ENCODE data around the gene THAP10. TPM values are rescaled to one million over a fixed set of nuclear protein-coding genes. Genes with fewer than 3 reads are reported as not detected.

THAP10 gene
- total RNA-seq, 1 donor from 2014 or later: 2.7 TPM

GRCh38 chr15:70880781-70881180, 11.5 kb downstream of the THAP10 start:
- DNase-seq (ENCODE audit: extremely low spot score in 2 of 2): no peak
- H3K36me3 ChIP-seq: no peaks in the 10 kb centered on the region
- H3K27ac ChIP-seq: no peak overlapping the region
- intact Hi-C loops (cut with DNase I): no loop called here
- no peaks in the 10 kb centered on the region for H3K9me3 ChIP-seq
- no peaks in the 10 kb centered on the region for H3K27me3 ChIP-seq
- no peak overlapping the region for H3K4me3 ChIP-seq
- H3K4me1 ChIP-seq: no peaks in the 10 kb centered on the region
- TF ChIP-seq CTCF (IDR thresholded peaks at IDR 0.05) (no peak), POLR2AphosphoS5 (IDR thresholded peaks at IDR 0.05; ENCODE audit: insufficient read depth in 1 of 2, low read depth in 1 of 2) (no peak), POLR2A (IDR thresholded peaks at IDR 0.05) (no peak)

GRCh38 chr15:70879401-70879800, 12.8 kb downstream of the THAP10 start:
- Histone ChIP-seq H3K27me3 (no peaks in the 10 kb centered on the region), H3K4me1 (no peaks in the 10 kb centered on the region), H3K4me3 (no peak overlapping the region), H3K9me3 (no peaks in the 10 kb centered on the region), H3K36me3 (no peaks in the 10 kb centered on the region), H3K27ac (no peak overlapping the region)
- DNase-seq (ENCODE audit: extremely low spot score in 2 of 2): no peak
- TF ChIP-seq CTCF (IDR thresholded peaks at IDR 0.05) (no peak), POLR2AphosphoS5 (IDR thresholded peaks at IDR 0.05; ENCODE audit: insufficient read depth in 1 of 2, low read depth in 1 of 2) (no peak), POLR2A (IDR thresholded peaks at IDR 0.05) (no peak)
- intact Hi-C loops (cut with DNase I): loop anchor here (5.0 kb wide), 1 partner anchor 57 kb away; no protein-coding TSS in a partner anchor

GRCh38 chr15:70876683-70877082, 15.6 kb downstream of the THAP10 start:
- intact Hi-C loops (cut with DNase I): loop anchor here (5.0 kb wide), 1 partner anchor 54 kb away; no protein-coding TSS in a partner anchor
- no peak overlapping the region for H3K4me3 ChIP-seq
- H3K27ac ChIP-seq: no peak overlapping the region
- no peaks in the 10 kb centered on the region for H3K9me3 ChIP-seq
- no peaks in the 10 kb centered on the region for H3K4me1 ChIP-seq
- no peaks in the 10 kb centered on the region for H3K36me3 ChIP-seq
- TF ChIP-seq POLR2AphosphoS5 (IDR thresholded peaks at IDR 0.05; ENCODE audit: insufficient read depth in 1 of 2, low read depth in 1 of 2) (no peak), CTCF (IDR thresholded peaks at IDR 0.05) (no peak), POLR2A (IDR thresholded peaks at IDR 0.05) (no peak)
- DNase-seq (ENCODE audit: extremely low spot score in 2 of 2): no peak
- no peaks in the 10 kb centered on the region for H3K27me3 ChIP-seq

GRCh38 chr15:70876011-70876410, 16.2 kb downstream of the THAP10 start:
- DNase-seq (ENCODE audit: extremely low spot score in 2 of 2): no peak
- intact Hi-C loops (cut with DNase I): loop anchor here (5.0 kb wide), 1 partner anchor 54 kb away; no protein-coding TSS in a partner anchor
- TF ChIP-seq CTCF (IDR thresholded peaks at IDR 0.05) (no peak), POLR2A (IDR thresholded peaks at IDR 0.05) (no peak), POLR2AphosphoS5 (IDR thresholded peaks at IDR 0.05; ENCODE audit: insufficient read depth in 1 of 2, low read depth in 1 of 2) (no peak)
- Histone ChIP-seq H3K4me1 (no peaks in the 10 kb centered on the region), H3K9me3 (no peaks in the 10 kb centered on the region), H3K36me3 (no peaks in the 10 kb centered on the region), H3K27ac (no peak overlapping the region), H3K27me3 (no peaks in the 10 kb centered on the region), H3K4me3 (no peak overlapping the region)

- TF ChIP-seq POLR2AphosphoS5 (IDR thresholded peaks at IDR 0.05; ENCODE audit: insufficient read depth in 1 of 2, low read depth in 1 of 2) (no peak), CTCF (IDR thresholded peaks at IDR 0.05) (peak; percentile 8 to 41 (median 33))
- intact Hi-C loops (cut with DNase I): loop anchor here (5.0 kb wide), 1 partner anchor 53 kb away; no protein-coding TSS in a partner anchor
Measured at GRCh38 chr15:70875001-70875782, 17.0 kb downstream of the THAP10 start.

More at GRCh38 chr15:70875001-70875782, 17.0 kb downstream of the THAP10 start:
- Histone ChIP-seq H3K4me3 (no peak overlapping the region), H3K36me3 (no peaks in the 10 kb centered on the region), H3K27ac (no peak overlapping the region), H3K4me1 (no peaks in the 10 kb centered on the region), H3K9me3 (no peaks in the 10 kb centered on the region), H3K27me3 (no peaks in the 10 kb centered on the region)
- DNase-seq (ENCODE audit: extremely low spot score in 2 of 2): no peak
